GM18858 (cell line): Measurements from ENCODE around the gene CTNNBIP1.
"Not testable (repeated sequence)": the region's sequence is repeated elsewhere in the genome, so short reads cannot be mapped to it uniquely, and the experiment has no call there.

Experiments
- ATAC-seq: cut with Tn5 transposase; IDR thresholded peaks from one replicate; pipeline ENCODE4 v1.9.1; 2021; ENCODE audit not compliant: unreplicated experiment

The CTNNBIP1 gene

GRCh38 chr1:9811239-9811966 is 98.7 kb downstream of the CTNNBIP1 start:
- ATAC-seq: no peak

GRCh38 chr1:9809100-9809510 is 101.0 kb downstream of the CTNNBIP1 start:
- no peak for ATAC-seq

- no peak for ATAC-seq
Measured at GRCh38 chr1:9808459-9808858, 101.6 kb downstream of the CTNNBIP1 start.

- ATAC-seq: no peak
Measured at GRCh38 chr1:9807541-9807940, 102.5 kb downstream of the CTNNBIP1 start.

- ATAC-seq: not testable (repeated sequence)
Measured at GRCh38 chr1:9805972-9806371, 104.1 kb downstream of the CTNNBIP1 start.

- ATAC-seq: no peak
Measured at GRCh38 chr1:9805006-9805508, 105.0 kb downstream of the CTNNBIP1 start.

GRCh38 chr1:9803003-9803918 is 106.8 kb downstream of the CTNNBIP1 start:
- not testable (repeated sequence) for ATAC-seq

- ATAC-seq: no peak
Measured at GRCh38 chr1:9801909-9802308, 108.2 kb downstream of the CTNNBIP1 start.
